ENCODE measurements around the gene ALPK1. TPM values are rescaled to one million over a fixed set of nuclear protein-coding genes. Genes with fewer than 3 reads are reported as not detected.

ALPK1 gene
- total RNA-seq, 1 experiment from 2014 or later = 4.9 TPM

- no peak for TF ChIP-seq CTCF (IDR thresholded peaks at IDR 0.05; ENCODE audit: insufficient read depth in 1 of 2, low read depth in 1 of 2, low read length in 1 of 2, severe bottlenecking in 1 of 2, unreplicated experiment in 1 of 2)
- H3K36me3 ChIP-seq (ENCODE audit: control insufficient read depth, insufficient read depth, low read length) = no peaks in the 10 kb centered on the region
- no peak overlapping the region for H3K27ac Mint-ChIP-seq (ENCODE audit: unreplicated experiment)
- H3K4me1 Mint-ChIP-seq (ENCODE audit: low read depth, unreplicated experiment) = no peaks in the 10 kb centered on the region
- no peaks in the 10 kb centered on the region for H3K36me3 Mint-ChIP-seq (ENCODE audit: insufficient read depth, unreplicated experiment)
- BruUV-seq (replicated peaks) = no TSS peak
- H3K4me1 ChIP-seq = no peaks in the 10 kb centered on the region
- ChIA-PET POLR2A (no interaction called here), CTCF (no interaction called here)
- no peaks in the 10 kb centered on the region for H3K9me3 ChIP-seq
- H3K4me3 ChIP-seq (ENCODE audit: low read depth, low read length) = no peak overlapping the region
- intact Hi-C loops (cut with micrococcal nuclease; ENCODE audit: unreplicated experiment) = no loop called here
- no peak for DNase-seq
- H3K27me3 Mint-ChIP-seq (ENCODE audit: insufficient read depth, unreplicated experiment) = no peaks in the 10 kb centered on the region
- H3K9me3 Mint-ChIP-seq (ENCODE audit: unreplicated experiment) = no peaks in the 10 kb centered on the region
- H3K27me3 ChIP-seq (replicated peaks; ENCODE audit: control insufficient read depth, insufficient read depth, low read length) = no peaks in the 10 kb centered on the region
- H3K4me3 Mint-ChIP-seq (ENCODE audit: unreplicated experiment) = no peak overlapping the region
These were observed 88.9 kb downstream of the ALPK1 start for GRCh38 chr4:112386071-112386470.

- Histone ChIP-seq H3K36me3 (ENCODE audit: control insufficient read depth, insufficient read depth, low read length) (no peaks in the 10 kb centered on the region), H3K4me3 (ENCODE audit: low read depth, low read length) (no peak overlapping the region), H3K27me3 (replicated peaks; ENCODE audit: control insufficient read depth, insufficient read depth, low read length) (no peaks in the 10 kb centered on the region), H3K9me3 (no peaks in the 10 kb centered on the region), H3K4me1 (no peaks in the 10 kb centered on the region)
- Mint-ChIP-seq H3K4me3 (ENCODE audit: unreplicated experiment) (no peak overlapping the region), H3K27ac (ENCODE audit: unreplicated experiment) (no peak overlapping the region), H3K27me3 (ENCODE audit: insufficient read depth, unreplicated experiment) (peaks cover 9% of the 10 kb centered on the region), H3K36me3 (ENCODE audit: insufficient read depth, unreplicated experiment) (no peaks in the 10 kb centered on the region), H3K9me3 (ENCODE audit: unreplicated experiment) (no peaks in the 10 kb centered on the region), H3K4me1 (ENCODE audit: low read depth, unreplicated experiment) (no peaks in the 10 kb centered on the region)
- intact Hi-C loops (cut with micrococcal nuclease; ENCODE audit: unreplicated experiment) = no loop called here
- BruUV-seq (replicated peaks) = no TSS peak
- ChIA-PET POLR2A (no interaction called here), CTCF (no interaction called here)
- TF ChIP-seq CTCF (IDR thresholded peaks at IDR 0.05; ENCODE audit: insufficient read depth in 1 of 2, low read depth in 1 of 2, low read length in 1 of 2, severe bottlenecking in 1 of 2, unreplicated experiment in 1 of 2) = no peak
- no peak for DNase-seq
These were observed 104.9 kb downstream of the ALPK1 start for GRCh38 chr4:112402098-112402497.

- Mint-ChIP-seq H3K27ac (ENCODE audit: unreplicated experiment) (no peak overlapping the region), H3K36me3 (ENCODE audit: insufficient read depth, unreplicated experiment) (no peaks in the 10 kb centered on the region), H3K4me3 (ENCODE audit: unreplicated experiment) (no peak overlapping the region), H3K4me1 (ENCODE audit: low read depth, unreplicated experiment) (no peaks in the 10 kb centered on the region), H3K9me3 (ENCODE audit: unreplicated experiment) (no peaks in the 10 kb centered on the region), H3K27me3 (ENCODE audit: insufficient read depth, unreplicated experiment) (peaks cover 6% of the 10 kb centered on the region)
- H3K27me3 ChIP-seq (replicated peaks; ENCODE audit: control insufficient read depth, insufficient read depth, low read length) = no peaks in the 10 kb centered on the region
- no TSS peak for BruUV-seq (replicated peaks)
- H3K36me3 ChIP-seq (ENCODE audit: control insufficient read depth, insufficient read depth, low read length) = no peaks in the 10 kb centered on the region
- ChIA-PET CTCF (no interaction called here), POLR2A (no interaction called here)
- no peaks in the 10 kb centered on the region for H3K9me3 ChIP-seq
- no peak for TF ChIP-seq CTCF (IDR thresholded peaks at IDR 0.05; ENCODE audit: insufficient read depth in 1 of 2, low read depth in 1 of 2, low read length in 1 of 2, severe bottlenecking in 1 of 2, unreplicated experiment in 1 of 2)
- H3K4me3 ChIP-seq (ENCODE audit: low read depth, low read length) = no peak overlapping the region
- H3K4me1 ChIP-seq = no peaks in the 10 kb centered on the region
- DNase-seq = no peak
- intact Hi-C loops (cut with micrococcal nuclease; ENCODE audit: unreplicated experiment) = no loop called here
These were observed 106.2 kb downstream of the ALPK1 start for GRCh38 chr4:112403101-112403945.
